Measurements from ENCODE around the gene NBEAL2.

DNA sequence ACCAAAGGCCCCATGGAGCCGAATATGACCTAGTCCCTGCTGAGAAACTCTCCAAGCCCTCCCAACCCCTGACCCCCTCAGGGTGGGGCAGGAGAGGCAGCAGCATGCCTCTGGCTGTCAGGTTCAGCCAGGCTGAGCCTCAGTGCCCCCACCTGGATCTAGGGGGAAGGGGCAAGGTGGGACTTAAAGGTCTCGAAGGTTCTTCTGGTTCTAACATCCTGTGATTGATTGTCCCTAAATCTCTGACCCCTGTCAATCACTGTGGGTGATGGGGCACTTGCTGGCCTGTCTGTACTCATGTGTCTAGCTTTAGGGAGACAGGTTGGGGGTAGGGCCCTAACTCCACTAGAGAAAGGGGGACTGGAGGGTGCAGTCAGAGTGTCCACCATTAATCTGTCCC lies 13.8 kb downstream of the NBEAL2 start:
- TF ChIP-seq, protein P1, sequence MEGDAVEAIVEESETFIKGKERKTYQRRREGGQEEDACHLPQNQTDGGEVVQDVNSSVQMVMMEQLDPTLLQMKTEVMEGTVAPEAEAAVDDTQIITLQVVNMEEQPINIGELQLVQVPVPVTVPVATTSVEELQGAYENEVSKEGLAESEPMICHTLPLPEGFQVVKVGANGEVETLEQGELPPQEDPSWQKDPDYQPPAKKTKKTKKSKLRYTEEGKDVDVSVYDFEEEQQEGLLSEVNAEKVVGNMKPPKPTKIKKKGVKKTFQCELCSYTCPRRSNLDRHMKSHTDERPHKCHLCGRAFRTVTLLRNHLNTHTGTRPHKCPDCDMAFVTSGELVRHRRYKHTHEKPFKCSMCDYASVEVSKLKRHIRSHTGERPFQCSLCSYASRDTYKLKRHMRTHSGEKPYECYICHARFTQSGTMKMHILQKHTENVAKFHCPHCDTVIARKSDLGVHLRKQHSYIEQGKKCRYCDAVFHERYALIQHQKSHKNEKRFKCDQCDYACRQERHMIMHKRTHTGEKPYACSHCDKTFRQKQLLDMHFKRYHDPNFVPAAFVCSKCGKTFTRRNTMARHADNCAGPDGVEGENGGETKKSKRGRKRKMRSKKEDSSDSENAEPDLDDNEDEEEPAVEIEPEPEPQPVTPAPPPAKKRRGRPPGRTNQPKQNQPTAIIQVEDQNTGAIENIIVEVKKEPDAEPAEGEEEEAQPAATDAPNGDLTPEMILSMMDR (tag by site-specific recombination; IDR thresholded peaks at IDR 0.05), result no peak
- TF ChIP-seq ZNF292 (tag by site-specific recombination; IDR thresholded peaks at IDR 0.05; ENCODE audit: borderline replicate concordance, low read depth) (no peak), ZEB2 (tag by site-specific recombination; IDR thresholded peaks at IDR 0.05) (no peak), ZFP37 (tag by site-specific recombination; IDR thresholded peaks at IDR 0.05) (no peak), ZNF302 (tag by site-specific recombination; IDR thresholded peaks at IDR 0.05; ENCODE audit: low read depth) (no peak), ZNF169 (tag by site-specific recombination; IDR thresholded peaks at IDR 0.05) (no peak), RBAK (tag by site-specific recombination; IDR thresholded peaks at IDR 0.05) (no peak), MEIS1 (CRISPR knock-in tag; IDR thresholded peaks at IDR 0.05; ENCODE audit: borderline replicate concordance) (no peak), EGR2 (tag by site-specific recombination; IDR thresholded peaks at IDR 0.05; ENCODE audit: low read depth) (no peak), ZSCAN30 (tag by site-specific recombination; IDR thresholded peaks at IDR 0.05) (no peak)
- TF ChIP-seq, protein P2, sequence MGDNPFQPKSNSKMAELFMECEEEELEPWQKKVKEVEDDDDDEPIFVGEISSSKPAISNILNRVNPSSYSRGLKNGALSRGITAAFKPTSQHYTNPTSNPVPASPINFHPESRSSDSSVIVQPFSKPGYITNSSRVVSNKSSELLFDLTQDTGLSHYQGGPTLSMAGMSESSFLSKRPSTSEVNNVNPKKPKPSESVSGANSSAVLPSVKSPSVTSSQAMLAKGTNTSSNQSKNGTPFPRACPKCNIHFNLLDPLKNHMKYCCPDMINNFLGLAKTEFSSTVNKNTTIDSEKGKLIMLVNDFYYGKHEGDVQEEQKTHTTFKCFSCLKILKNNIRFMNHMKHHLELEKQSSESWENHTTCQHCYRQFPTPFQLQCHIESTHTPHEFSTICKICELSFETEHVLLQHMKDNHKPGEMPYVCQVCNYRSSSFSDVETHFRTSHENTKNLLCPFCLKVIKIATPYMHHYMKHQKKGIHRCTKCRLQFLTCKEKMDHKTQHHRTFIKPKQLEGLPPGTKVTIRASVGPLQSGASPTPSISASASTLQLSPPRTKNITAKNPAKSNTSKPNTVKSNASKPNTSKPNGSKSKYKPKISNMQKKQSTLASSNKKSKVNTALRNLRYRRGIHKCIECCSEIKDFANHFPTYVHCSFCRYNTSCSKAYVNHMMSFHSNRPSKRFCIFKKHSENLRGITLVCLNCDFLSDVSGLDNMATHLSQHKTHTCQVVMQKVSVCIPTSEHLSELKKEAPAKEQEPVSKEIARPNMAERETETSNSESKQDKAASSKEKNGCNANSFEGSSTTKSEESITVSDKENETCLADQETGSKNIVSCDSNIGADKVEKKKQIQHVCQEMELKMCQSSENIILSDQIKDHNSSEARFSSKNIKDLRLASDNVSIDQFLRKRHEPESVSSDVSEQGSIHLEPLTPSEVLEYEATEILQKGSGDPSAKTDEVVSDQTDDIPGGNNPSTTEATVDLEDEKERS (tag by site-specific recombination; IDR thresholded peaks at IDR 0.05), result no peak
- TF ChIP-seq, protein P3, sequence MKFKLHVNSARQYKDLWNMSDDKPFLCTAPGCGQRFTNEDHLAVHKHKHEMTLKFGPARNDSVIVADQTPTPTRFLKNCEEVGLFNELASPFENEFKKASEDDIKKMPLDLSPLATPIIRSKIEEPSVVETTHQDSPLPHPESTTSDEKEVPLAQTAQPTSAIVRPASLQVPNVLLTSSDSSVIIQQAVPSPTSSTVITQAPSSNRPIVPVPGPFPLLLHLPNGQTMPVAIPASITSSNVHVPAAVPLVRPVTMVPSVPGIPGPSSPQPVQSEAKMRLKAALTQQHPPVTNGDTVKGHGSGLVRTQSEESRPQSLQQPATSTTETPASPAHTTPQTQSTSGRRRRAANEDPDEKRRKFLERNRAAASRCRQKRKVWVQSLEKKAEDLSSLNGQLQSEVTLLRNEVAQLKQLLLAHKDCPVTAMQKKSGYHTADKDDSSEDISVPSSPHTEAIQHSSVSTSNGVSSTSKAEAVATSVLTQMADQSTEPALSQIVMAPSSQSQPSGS (tag by site-specific recombination; IDR thresholded peaks at IDR 0.05; ENCODE audit: low read depth), result no peak

Data from HEK293 (cell line).